Epithelial cell of esophagus (primary cell): ENCODE data around the gene BRF1.

ENCODE experiments used
- DNase-seq: peaks from one replicate; pipeline ENCODE4 v3.0.0; 2010; ENCODE audit warnings: low read depth
- H3K4me3 ChIP-seq: 2 replicates; pipeline ENCODE4 v1.5.1; 2011; ENCODE audit warnings: mild to moderate bottlenecking, low read length, control low read depth
- TF ChIP-seq, protein P1 (sequence below): IDR thresholded peaks from 2 replicates; pipeline ENCODE4 v1.5.1; 2011; ENCODE audit warnings: low read depth, mild to moderate bottlenecking, low read length, control low read depth, inconsistent platforms; ENCODE audit not compliant: insufficient read depth; ENCODE audit errors: missing control alignments

The BRF1 gene

DNA sequence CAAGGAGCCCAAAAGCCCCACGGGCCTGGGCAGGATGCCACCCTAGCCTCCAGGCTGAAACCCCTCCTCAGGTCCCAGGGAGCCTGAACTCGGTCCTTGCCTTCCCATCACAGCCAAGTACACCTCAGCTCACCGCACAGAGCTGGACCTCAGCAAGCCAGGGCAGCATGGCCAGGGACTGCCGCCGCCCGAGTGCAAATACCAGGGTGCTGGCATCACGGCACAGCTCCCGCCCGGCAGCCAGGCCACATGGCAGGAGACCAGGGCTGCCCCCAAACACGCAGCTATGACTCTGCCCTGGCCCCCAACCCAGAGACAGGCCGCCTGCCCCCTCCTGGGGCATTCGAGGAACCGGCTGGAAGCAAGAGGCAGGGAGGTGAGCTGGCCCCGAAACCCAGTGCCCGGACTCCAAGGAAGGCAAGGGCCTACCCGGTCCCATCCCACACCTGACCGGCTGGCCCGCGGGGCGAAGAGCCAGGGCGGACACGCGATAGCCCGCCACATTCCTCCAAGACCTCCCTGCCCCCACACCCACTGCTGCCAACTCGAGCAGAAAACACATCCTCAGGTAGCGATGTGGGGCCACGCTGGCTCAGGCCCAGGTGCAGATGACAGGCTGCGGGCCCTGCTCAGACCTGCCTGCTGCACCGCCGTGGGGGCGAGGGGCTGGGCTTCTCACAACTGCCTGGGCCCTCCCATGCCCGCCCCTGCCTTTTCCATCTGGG lies 134.9 kb downstream of the BRF1 start:
- H3K4me3 ChIP-seq, result peak overlapping the region; percentile 42
- DNase-seq, result peak; percentile 83
- TF ChIP-seq, protein P1, sequence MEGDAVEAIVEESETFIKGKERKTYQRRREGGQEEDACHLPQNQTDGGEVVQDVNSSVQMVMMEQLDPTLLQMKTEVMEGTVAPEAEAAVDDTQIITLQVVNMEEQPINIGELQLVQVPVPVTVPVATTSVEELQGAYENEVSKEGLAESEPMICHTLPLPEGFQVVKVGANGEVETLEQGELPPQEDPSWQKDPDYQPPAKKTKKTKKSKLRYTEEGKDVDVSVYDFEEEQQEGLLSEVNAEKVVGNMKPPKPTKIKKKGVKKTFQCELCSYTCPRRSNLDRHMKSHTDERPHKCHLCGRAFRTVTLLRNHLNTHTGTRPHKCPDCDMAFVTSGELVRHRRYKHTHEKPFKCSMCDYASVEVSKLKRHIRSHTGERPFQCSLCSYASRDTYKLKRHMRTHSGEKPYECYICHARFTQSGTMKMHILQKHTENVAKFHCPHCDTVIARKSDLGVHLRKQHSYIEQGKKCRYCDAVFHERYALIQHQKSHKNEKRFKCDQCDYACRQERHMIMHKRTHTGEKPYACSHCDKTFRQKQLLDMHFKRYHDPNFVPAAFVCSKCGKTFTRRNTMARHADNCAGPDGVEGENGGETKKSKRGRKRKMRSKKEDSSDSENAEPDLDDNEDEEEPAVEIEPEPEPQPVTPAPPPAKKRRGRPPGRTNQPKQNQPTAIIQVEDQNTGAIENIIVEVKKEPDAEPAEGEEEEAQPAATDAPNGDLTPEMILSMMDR, result no peak

GRCh38 chr14:105165134-105165704 lies 135.6 kb downstream of the BRF1 start:
- peak overlapping the region; percentile 42 for H3K4me3 ChIP-seq
- DNase-seq, result peak; percentile 23
- TF ChIP-seq, protein P1, result no peak

GRCh38 chr14:105163040-105163742 lies 137.6 kb downstream of the BRF1 start:
- DNase-seq, result no peak
- TF ChIP-seq, protein P1, result no peak
- no peak overlapping the region for H3K4me3 ChIP-seq

DNA sequence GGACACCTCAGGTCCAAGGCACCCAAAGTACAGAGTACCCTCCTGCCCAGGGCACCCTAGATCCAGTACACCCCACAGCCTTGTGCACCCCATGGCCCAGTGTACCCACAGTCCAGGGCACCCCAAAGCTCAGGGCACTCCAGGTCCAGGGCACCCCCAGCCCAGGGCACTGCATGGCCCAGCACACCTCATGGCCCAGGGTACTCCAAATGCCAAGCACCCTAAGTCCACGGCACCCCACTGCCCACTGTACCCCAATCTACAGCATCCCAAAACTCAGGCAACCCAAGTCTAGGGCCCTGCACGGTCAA lies 138.2 kb downstream of the BRF1 start:
- no peak overlapping the region for H3K4me3 ChIP-seq
- no peak for DNase-seq
- TF ChIP-seq, protein P1, result no peak

- DNase-seq, result peak; percentile 70
- no peak overlapping the region for H3K4me3 ChIP-seq
- TF ChIP-seq, protein P1, result peak; percentile 12
Measured at GRCh38 chr14:105161964-105162668, 138.7 kb downstream of the BRF1 start.

- no peak overlapping the region for H3K4me3 ChIP-seq
- DNase-seq, result peak; percentile 44
- TF ChIP-seq, protein P1, result no peak
Measured at GRCh38 chr14:105161309-105161708, 139.5 kb downstream of the BRF1 start.
